K562 (cell line): ENCODE results near the gene TECPR1. TPM values are rescaled to one million over a fixed set of nuclear protein-coding genes. Genes with fewer than 3 reads are reported as not detected.

Source experiments
- ATAC-seq: fragments of 200-7000 bp; cut with Tn5 transposase; 3 replicates; pipeline ENCODE4 v1.9.1; 2020; ENCODE audit warnings: moderate library complexity
- BruUV-seq: library from RNA; stranded (reverse); fragments of 400-500 nt; replicated peaks from 2 replicates; lab custom pipeline; 2021; lab: Mats Ljungman, UMichigan
- CTCF ChIA-PET: fragments of 300-600 bp; formaldehyde crosslinking; extraction: SDS; loops from one replicate; lab custom pipeline; 2021; ENCODE audit warnings: low intra/inter-chr PET ratio; lab: Yijun Ruan, JAX
- POLR2A ChIA-PET: fragments of 300-600, 350-650 bp; sonication (Branson Sonifier 250); formaldehyde crosslinking; extraction: SDS; loops from one replicate; lab custom pipeline; 2021; ENCODE audit warnings: antibody characterized with exemption, inconsistent platforms; lab: Yijun Ruan, JAX
- DNase-seq, 4 experiments: peaks; one replicate each; pipeline versions ENCODE4 v3.0.0 to v3.0.0-alpha.2; 2011 to 2018; ENCODE audit warnings: low spot score in 3 of 4, mixed read lengths in 3 of 4; ENCODE audit errors: extremely low read depth in 1 of 4
- FAIRE-seq: peaks from 2 replicates; lab custom pipeline; 2011; peaks lifted over from hg19 to GRCh38; lab: Jason Lieb, UNC
- H2AFZ ChIP-seq: 2 replicates; pipeline ENCODE4 v1.6.0; 2011; ENCODE audit warnings: low read depth, low read length, control low read depth, inconsistent platforms
- H3K27ac ChIP-seq: fragments of 200-600 bp; 3 replicates; pipeline ENCODE4 v1.8.0; 2011; ENCODE audit warnings: low read depth, mild to moderate bottlenecking, control low read depth, inconsistent platforms, low read length, moderate library complexity, mixed read lengths; ENCODE audit errors: extremely low read depth
- H3K27me3 ChIP-seq, 2 experiments: fragments of 300-600 bp in 1 of 2; 2 replicates in 1 of 2; 3 replicates in 1 of 2; pipeline versions ENCODE4 v1.6.0 to v1.8.0; 2011; ENCODE audit warnings: inconsistent platforms in 2 of 2, low read length in 2 of 2, mild to moderate bottlenecking in 1 of 2, mixed read lengths in 1 of 2, moderate library complexity in 1 of 2; ENCODE audit not compliant: control insufficient read depth in 2 of 2, insufficient read depth in 2 of 2
- H3K36me3 ChIP-seq: fragments of 300-600 bp; 3 replicates; pipeline ENCODE4 v1.8.0; 2011; ENCODE audit warnings: mild to moderate bottlenecking, low read length, inconsistent platforms; ENCODE audit not compliant: control insufficient read depth, insufficient read depth
- H3K4me1 ChIP-seq, 2 experiments: fragments of 200-600 bp in 1 of 2; replicated peaks in 1 of 2; 2 replicates in 1 of 2; 3 replicates in 1 of 2; pipeline versions ENCODE4 v1.5.1 to v1.8.0; 2011; ENCODE audit warnings: inconsistent platforms in 2 of 2, low read length in 2 of 2, mild to moderate bottlenecking in 1 of 2, mixed read lengths in 1 of 2, moderate library complexity in 1 of 2; ENCODE audit not compliant: control insufficient read depth in 2 of 2, insufficient read depth in 2 of 2
- H3K4me2 ChIP-seq: 2 replicates; pipeline ENCODE4 v1.6.1; 2011; ENCODE audit warnings: low read length, control low read depth, inconsistent platforms, mixed read lengths; ENCODE audit not compliant: insufficient read depth
- H3K4me3 ChIP-seq: fragments of 200-600 bp; sonication (generic), shearing (Covaris generic); 2 replicates; pipeline ENCODE4 v1.5.1; 2016; ENCODE audit warnings: control low read depth, inconsistent platforms
- H3K79me2 ChIP-seq: fragments of 200-600 bp; 3 replicates; pipeline ENCODE4 v1.8.0; 2011; ENCODE audit warnings: low read length, inconsistent platforms; ENCODE audit not compliant: control insufficient read depth, insufficient read depth
- H3K9ac ChIP-seq, 2 experiments: 2 replicates each; pipeline versions ENCODE4 v1.6.0 to v1.6.1; 2011; ENCODE audit warnings: low read depth in 2 of 2, low read length in 2 of 2, control low read depth in 1 of 2, inconsistent platforms in 1 of 2, mild to moderate bottlenecking in 1 of 2, mixed read lengths in 1 of 2; ENCODE audit not compliant: insufficient read depth in 1 of 2
- H3K9me1 ChIP-seq: one replicate; pipeline ENCODE4 v1.6.0; 2011; ENCODE audit warnings: inconsistent platforms, mild to moderate bottlenecking, low read length, moderate library complexity; ENCODE audit not compliant: control insufficient read depth, insufficient read depth
- H3K9me3 ChIP-seq: replicated peaks from 2 replicates; pipeline ENCODE4 v1.5.1; 2011; ENCODE audit warnings: low read depth, low read length, inconsistent platforms; ENCODE audit not compliant: control insufficient read depth, insufficient read depth
- H4K20me1 ChIP-seq: replicated peaks from 2 replicates; pipeline ENCODE4 v1.6.1; 2011; ENCODE audit warnings: low read length, inconsistent platforms, mixed read lengths; ENCODE audit not compliant: control insufficient read depth, insufficient read depth
- MCM7 ChIP-seq, 2 experiments: fragments of 450-650 bp; IDR thresholded peaks; 2 replicates each; pipeline ENCODE4 v1.6.1; 2016 to 2018
- WGBS: fragments of 100-300 bp; shearing (Covaris generic); methylation state at CpG from one replicate; pipeline ENCODE4 v1.1.6; 2016; ENCODE audit warnings: low coverage, mixed read lengths; ENCODE audit not compliant: insufficient coverage; ENCODE audit errors: missing lambda C conversion rate; 5-methylcytosine and 5-hydroxymethylcytosine counted together
- in situ Hi-C: fragments of 300-500 bp; cut with MboI; formaldehyde crosslinking; loops from 4 replicates; pipeline ENCODE4 v1.15.0; 2018; ENCODE audit warnings: inconsistent platforms, mixed read lengths
- intact Hi-C: fragments of 100-400 bp; cut with micrococcal nuclease; formaldehyde crosslinking; loops from 2 replicates; pipeline ENCODE4 v1.14.2; 2022
- polyA plus RNA-seq, 8 experiments: library from polyadenylated mRNA; depleted of rRNA in 4 of 8; stranded (reverse) in 5 of 8; unstranded in 3 of 8; fragments of >200 nt; fragmentation: Nextera tagmentation in 2 of 8; fragmentation: Illumina TruSeq in 1 of 8; extraction: Ambion mirVana in 2 of 8; extraction: Trizol in 1 of 8; gene quantifications; 2 replicates each; pipeline versions ENCODE4 v1.2.1 to v1.2.3, GENCODE V29; 2011 to 2014; ENCODE audit warnings: inconsistent platforms in 1 of 8, missing spikeins in 1 of 8
- total RNA-seq, 7 experiments: library from RNA; depleted of rRNA in 6 of 7; stranded (reverse); fragments of >200 nt in 6 of 7; fragmentation: Illumina TruSeq in 2 of 7; extraction: Trizol in 2 of 7; gene quantifications; 2 replicates each; pipeline versions ENCODE4 v1.2.1 to v1.2.3, GENCODE V29; 2011 to 2021; ENCODE audit warnings: low replicate concordance in 1 of 7
- TF ChIP-seq, protein P1 (sequence below), 2 experiments: fragments of 450-650 bp; conservative IDR thresholded peaks; 2 replicates each; pipeline ENCODE4 v1.6.1; 2017; ENCODE audit warnings: mild to moderate bottlenecking in 2 of 2, moderate library complexity in 2 of 2

TECPR1 gene
- total and polyA plus RNA-seq, 9 of the 15 experiments (the other 6 are each of a cell fraction or from before 2014, with no cell fraction given): 0.17 to 15.0 (median 2.2) TPM

DNA sequence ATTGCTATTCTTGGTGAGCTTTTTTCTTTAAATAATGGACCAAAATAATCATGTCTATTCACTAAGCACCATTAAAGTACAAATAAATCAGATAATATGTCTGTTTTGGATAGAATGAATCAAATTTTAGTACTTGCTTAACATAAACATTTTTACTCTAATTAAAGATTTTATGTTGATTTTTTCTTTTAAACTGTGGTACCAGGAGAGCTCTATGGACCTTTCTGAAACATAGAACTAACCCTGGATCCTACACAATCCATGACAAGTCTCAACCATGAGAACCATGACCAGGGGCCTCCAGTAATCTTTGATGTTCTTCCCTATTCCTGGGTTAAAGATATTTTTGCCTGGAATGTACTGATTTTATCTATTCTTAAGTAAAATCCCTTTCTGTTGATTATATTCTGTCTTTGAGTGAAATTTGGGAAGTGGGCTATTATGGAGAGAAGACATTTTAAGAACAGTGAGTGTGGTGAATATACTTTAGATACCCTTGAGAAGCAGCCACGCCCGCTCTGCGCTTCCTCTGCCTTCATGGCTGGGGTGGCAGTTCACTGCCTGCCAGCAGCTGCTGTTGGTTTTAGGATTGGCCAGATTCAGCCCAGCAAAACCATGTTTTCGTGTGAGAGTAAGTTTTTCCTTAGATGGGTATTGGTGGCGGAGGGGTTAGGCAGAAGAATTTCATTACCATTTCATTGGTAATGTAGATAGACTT, 83.0 kb downstream of the TECPR1 start:
- H3K4me2 ChIP-seq: no peak overlapping the region
- TF ChIP-seq, protein P1, sequence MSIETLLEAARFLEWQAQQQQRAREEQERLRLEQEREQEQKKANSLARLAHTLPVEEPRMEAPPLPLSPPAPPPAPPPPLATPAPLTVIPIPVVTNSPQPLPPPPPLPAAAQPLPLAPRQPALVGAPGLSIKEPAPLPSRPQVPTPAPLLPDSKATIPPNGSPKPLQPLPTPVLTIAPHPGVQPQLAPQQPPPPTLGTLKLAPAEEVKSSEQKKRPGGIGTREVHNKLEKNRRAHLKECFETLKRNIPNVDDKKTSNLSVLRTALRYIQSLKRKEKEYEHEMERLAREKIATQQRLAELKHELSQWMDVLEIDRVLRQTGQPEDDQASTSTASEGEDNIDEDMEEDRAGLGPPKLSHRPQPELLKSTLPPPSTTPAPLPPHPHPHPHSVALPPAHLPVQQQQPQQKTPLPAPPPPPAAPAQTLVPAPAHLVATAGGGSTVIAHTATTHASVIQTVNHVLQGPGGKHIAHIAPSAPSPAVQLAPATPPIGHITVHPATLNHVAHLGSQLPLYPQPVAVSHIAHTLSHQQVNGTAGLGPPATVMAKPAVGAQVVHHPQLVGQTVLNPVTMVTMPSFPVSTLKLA (conservative IDR thresholded peaks at IDR 0.05): 0 out of 4 replicates have a peak, but pooled peaks of 1 of the 2 experiments have one; percentile 19
- no peak for TF ChIP-seq MCM7 (IDR thresholded peaks at IDR 0.05)
- H2AFZ ChIP-seq: no peak overlapping the region

More for the DNA sequence above, 83.0 kb downstream of the TECPR1 start:
- H3K4me1 ChIP-seq: peaks cover 0 to 12% of the 10 kb centered on the region in 2 experiments; a peak in 1 of 5 replicates
- BruUV-seq: no TSS peak
- H4K20me1 ChIP-seq: peaks cover 18% of the 10 kb centered on the region; the same call in 1 of the 2 replicates
- intact Hi-C loops (loop anchor here (5.0 kb wide), 1 partner anchor 73 kb away; no protein-coding TSS in a partner anchor), in situ Hi-C loops (no loop called here)
- ATAC-seq: no peak
- CTCF ChIA-PET: interaction anchor here (0.7 to 6.7 kb wide), 6 partner anchors 10 to 154 kb away, joined by 3 to 94 read pairs (median 9); partner anchors contain the start of gene LMTK2
- WGBS: 75% methylated on average over 5 of the region's 5 CpGs
- no peak for DNase-seq
- no peaks in the 10 kb centered on the region for H3K9me1 ChIP-seq
- H3K9ac ChIP-seq: no peak overlapping the region
- no peak overlapping the region for H3K27ac ChIP-seq
- H3K36me3 ChIP-seq: peaks cover 16% of the 10 kb centered on the region; the same call in 2 of the 3 replicates
- no peak overlapping the region for H3K4me3 ChIP-seq
- H3K9me3 ChIP-seq: no peaks in the 10 kb centered on the region
- no peaks in the 10 kb centered on the region for H3K79me2 ChIP-seq
- no peak for FAIRE-seq
- POLR2A ChIA-PET: interaction anchor here (0.6 to 5.2 kb wide), 7 partner anchors 8 to 308 kb away, joined by 3 to 37 read pairs (median 3); partner anchors contain the start of gene ASNS
- no peaks in the 10 kb centered on the region for H3K27me3 ChIP-seq
